Gastroesophageal sphincter (tissue), 3 donors: ENCODE measurements around the gene UHMK1.

Source experiments
- POLR2A ChIP-seq, 2 donors: fragments of 450-650 bp; IDR thresholded peaks; one replicate each; pipeline ENCODE4 v1.6.1; 2017; ENCODE audit warnings: antibody characterized with exemption in 2 of 2, mild to moderate bottlenecking in 2 of 2, moderate library complexity in 1 of 2
- TF ChIP-seq, protein P1 (sequence below), 4 experiments: fragments of 200-600 bp in 2 of 4; fragments of 450-650 bp in 2 of 4; sonication (generic) in 1 of 4; IDR thresholded peaks; one replicate each; pipeline ENCODE4 v1.5.1; 2017 to 2019; ENCODE audit warnings: antibody characterized with exemption in 4 of 4, mild to moderate bottlenecking in 2 of 4, moderate library complexity in 2 of 4

DNA sequence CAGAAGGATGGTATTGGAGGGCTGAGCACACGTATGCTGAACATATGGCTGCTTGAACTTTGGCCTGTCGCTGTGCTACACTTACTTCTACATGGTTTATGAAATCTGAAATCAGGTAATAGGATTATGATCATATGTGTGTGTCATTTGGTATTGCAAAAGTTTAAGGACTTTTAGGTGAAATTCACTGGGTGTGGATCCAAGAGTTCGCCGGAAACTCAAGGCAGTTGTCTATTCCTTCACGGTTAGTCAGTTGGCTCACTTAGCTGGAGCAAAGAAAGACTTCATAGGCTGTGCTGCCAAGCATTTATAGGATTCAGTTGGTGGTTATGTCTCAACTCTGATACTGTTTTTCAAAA is 64.8 kb downstream of the UHMK1 start:
- TF ChIP-seq, protein P1, sequence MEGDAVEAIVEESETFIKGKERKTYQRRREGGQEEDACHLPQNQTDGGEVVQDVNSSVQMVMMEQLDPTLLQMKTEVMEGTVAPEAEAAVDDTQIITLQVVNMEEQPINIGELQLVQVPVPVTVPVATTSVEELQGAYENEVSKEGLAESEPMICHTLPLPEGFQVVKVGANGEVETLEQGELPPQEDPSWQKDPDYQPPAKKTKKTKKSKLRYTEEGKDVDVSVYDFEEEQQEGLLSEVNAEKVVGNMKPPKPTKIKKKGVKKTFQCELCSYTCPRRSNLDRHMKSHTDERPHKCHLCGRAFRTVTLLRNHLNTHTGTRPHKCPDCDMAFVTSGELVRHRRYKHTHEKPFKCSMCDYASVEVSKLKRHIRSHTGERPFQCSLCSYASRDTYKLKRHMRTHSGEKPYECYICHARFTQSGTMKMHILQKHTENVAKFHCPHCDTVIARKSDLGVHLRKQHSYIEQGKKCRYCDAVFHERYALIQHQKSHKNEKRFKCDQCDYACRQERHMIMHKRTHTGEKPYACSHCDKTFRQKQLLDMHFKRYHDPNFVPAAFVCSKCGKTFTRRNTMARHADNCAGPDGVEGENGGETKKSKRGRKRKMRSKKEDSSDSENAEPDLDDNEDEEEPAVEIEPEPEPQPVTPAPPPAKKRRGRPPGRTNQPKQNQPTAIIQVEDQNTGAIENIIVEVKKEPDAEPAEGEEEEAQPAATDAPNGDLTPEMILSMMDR (IDR thresholded peaks at IDR 0.05): no peak
- no peak for TF ChIP-seq POLR2A (IDR thresholded peaks at IDR 0.05)
